Activated CD8-positive, alpha-beta T cell treated with anti-CD3 and anti-CD28 coated beads for 36 hours (primary cell): ENCODE data around the gene SLX9. TPM values are rescaled to one million over a fixed set of nuclear protein-coding genes. Genes with fewer than 3 reads are reported as not detected.
"Not testable (repeated sequence)": the region's sequence is repeated elsewhere in the genome, so short reads cannot be mapped to it uniquely, and the experiment has no call there.

Experiments
- ATAC-seq: fragments of 200-7000 bp; cut with Tn5 transposase; one replicate; pipeline ENCODE4 v1.10.0; 2021; ENCODE audit warnings: mild to moderate bottlenecking, moderate library complexity
- CTCF ChIA-PET: fragments of 350-600 bp; sonication (Branson Sonifier 250); formaldehyde crosslinking; loops from one replicate; lab custom pipeline; 2021; ENCODE audit warnings: antibody characterized with exemption; lab: Charles Lee
- POLR2A ChIA-PET: fragments of 350-600 bp; sonication (Branson Sonifier 250); formaldehyde crosslinking; loops from one replicate; lab custom pipeline; 2021; ENCODE audit warnings: antibody characterized with exemption; lab: Charles Lee
- DNase-seq: peaks from one replicate; pipeline ENCODE4 v3.0.0-alpha.2; 2020
- H3K27ac Mint-ChIP-seq: one replicate; pipeline ENCODE4 v1.8.0; 2021; ENCODE audit warnings: mild to moderate bottlenecking, mixed read lengths
- H3K27me3 Mint-ChIP-seq: one replicate; pipeline ENCODE4 v1.8.0; 2021; ENCODE audit warnings: mixed read lengths
- H3K36me3 Mint-ChIP-seq: one replicate; pipeline ENCODE4 v1.8.0; 2021; ENCODE audit warnings: low read depth, mixed read lengths
- H3K4me1 Mint-ChIP-seq: one replicate; pipeline ENCODE4 v1.8.0; 2021; ENCODE audit warnings: low read depth, mixed read lengths
- H3K4me3 Mint-ChIP-seq: one replicate; pipeline ENCODE4 v1.8.0; 2021; ENCODE audit warnings: mild to moderate bottlenecking, moderate library complexity, mixed read lengths
- H3K9me3 Mint-ChIP-seq: one replicate; pipeline ENCODE4 v1.8.0; 2021; ENCODE audit warnings: mixed read lengths
- CTCF ChIP-seq: fragments of 200-600 bp; IDR thresholded peaks from one replicate; pipeline ENCODE4 v1.8.0; 2022; ENCODE audit warnings: antibody characterized with exemption, mild to moderate bottlenecking
- intact Hi-C: fragments of 100-400 bp; cut with micrococcal nuclease; formaldehyde crosslinking; loops from one replicate; pipeline ENCODE4 v1.10.0; 2022
- total RNA-seq, 2 experiments: library from RNA; stranded (reverse); gene quantifications; one replicate each; pipeline ENCODE4 v1.2.3, GENCODE V29; 2021

SLX9 gene
- total RNA-seq, 2 experiments from 2014 or later = 76.0 to 76.5 TPM

- intact Hi-C loops = no loop called here
- Mint-ChIP-seq H3K27ac (no peak overlapping the region), H3K4me1 (no peaks in the 10 kb centered on the region), H3K9me3 (peaks cover 4% of the 10 kb centered on the region), H3K36me3 (peaks cover 2% of the 10 kb centered on the region), H3K4me3 (no peak overlapping the region), H3K27me3 (peaks cover 9% of the 10 kb centered on the region)
- DNase-seq (no peak), ATAC-seq (no peak)
- TF ChIP-seq CTCF = no peak
- ChIA-PET POLR2A (interaction anchor here (1.0 kb wide), 1 partner anchor 56 kb away, joined by 3 read pairs; no protein-coding TSS in a partner anchor), CTCF (interaction anchor here (1.3 kb wide), 1 partner anchor 114 kb away, joined by 3 read pairs; no protein-coding TSS in a partner anchor)
Measured at GRCh38 chr21:45022736-45023135, 82.9 kb downstream of the SLX9 start.

GRCh38 chr21:45024516-45024915 lies 84.7 kb downstream of the SLX9 start:
- H3K9me3 Mint-ChIP-seq, DNase-seq, POLR2A ChIA-PET, ATAC-seq, H3K27me3 Mint-ChIP-seq, H3K4me1 Mint-ChIP-seq, H3K4me3 Mint-ChIP-seq, intact Hi-C loops, H3K27ac Mint-ChIP-seq, H3K36me3 Mint-ChIP-seq: not testable (repeated sequence)
- CTCF ChIA-PET = interaction anchor here (2.2 kb wide), 1 partner anchor 104 kb away, joined by 7 read pairs; no protein-coding TSS in a partner anchor

GRCh38 chr21:45026066-45026745 lies 86.4 kb downstream of the SLX9 start:
- DNase-seq (no peak), ATAC-seq (no peak)
- TF ChIP-seq CTCF = no peak
- peaks cover 4% of the 10 kb centered on the region for H3K9me3 Mint-ChIP-seq
- H3K27ac Mint-ChIP-seq = no peak overlapping the region
- POLR2A ChIA-PET = interaction anchor here (1.3 kb wide), 1 partner anchor 276 kb away, joined by 3 read pairs; no protein-coding TSS in a partner anchor
- CTCF ChIA-PET = interaction anchor here (1.1 to 2.2 kb wide), 2 partner anchors 102 to 111 kb away, joined by 4 to 7 read pairs; no protein-coding TSS in a partner anchor
- H3K36me3 Mint-ChIP-seq = peaks cover 2% of the 10 kb centered on the region
- peaks cover 5% of the 10 kb centered on the region for H3K27me3 Mint-ChIP-seq
- no peaks in the 10 kb centered on the region for H3K4me1 Mint-ChIP-seq
- intact Hi-C loops = no loop called here
- H3K4me3 Mint-ChIP-seq = no peak overlapping the region

Other genes with a start within 250 kb of the SLX9 start
- not detected for gene KRTAP10-12, start 242.9 kb upstream of the SLX9 start, total RNA-seq
- gene TSPEAR, start 228.5 kb upstream of the SLX9 start, total RNA-seq = not detected
- 100 to 1,000 TPM; 113 to 115 TPM for gene UBE2G2, start 138.2 kb upstream of the SLX9 start, total RNA-seq
- 10 to 100 TPM; 69.8 to 72.9 TPM for gene SUMO3, start 122.0 kb upstream of the SLX9 start, total RNA-seq
- 10 to 100 TPM; 60.7 to 61.8 TPM for gene PTTG1IP, start 66.3 kb upstream of the SLX9 start, total RNA-seq
- 100 to 1,000 TPM; 340 to 343 TPM for gene ITGB2, start 19.1 kb upstream of the SLX9 start, total RNA-seq
- gene ADARB1, start 134.6 kb downstream of the SLX9 start, total RNA-seq = 10 to 100 TPM; 36.2 to 37.1 TPM